OCI-LY7 (cell line): Measurements from ENCODE around the gene LGR6.

ENCODE experiments used
- EZH2phosphoT487 ChIP-seq: fragments of 200-600 bp; sonication (generic); IDR thresholded peaks from 2 replicates; pipeline ENCODE4 v1.6.1; 2018; ENCODE audit warnings: low read depth, borderline replicate concordance, mild to moderate bottlenecking, mixed run types, antibody characterized with exemption, low read length, moderate library complexity, mixed read lengths
- TF ChIP-seq, protein P1 (sequence below): fragments of 200-600 bp; sonication (generic); conservative IDR thresholded peaks from 2 replicates; pipeline ENCODE4 v1.5.1; 2014; ENCODE audit warnings: mild to moderate bottlenecking, antibody characterized with exemption, low read length, moderate library complexity, mixed read lengths

DNA sequence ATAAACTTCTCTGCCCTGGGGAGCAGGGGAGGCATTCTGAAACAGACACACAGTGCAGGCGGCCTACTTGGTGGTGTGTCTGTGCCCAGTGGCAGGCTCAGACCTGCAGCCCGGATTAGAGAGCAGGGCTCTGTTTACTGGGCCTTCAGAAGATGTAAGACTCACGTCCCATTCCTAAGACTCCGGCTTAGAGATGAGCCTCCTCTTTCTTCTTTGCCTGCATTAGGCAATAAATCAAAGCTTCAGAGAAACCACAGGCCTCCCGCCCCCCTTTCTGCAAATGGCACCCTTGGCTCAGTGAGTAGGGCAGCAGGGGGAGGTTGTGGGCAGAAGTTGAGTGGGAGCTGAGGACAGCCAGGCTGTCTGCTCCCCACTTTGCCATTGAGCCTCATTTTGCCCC lies 35.8 kb downstream of the LGR6 start:
- TF ChIP-seq, protein P1, sequence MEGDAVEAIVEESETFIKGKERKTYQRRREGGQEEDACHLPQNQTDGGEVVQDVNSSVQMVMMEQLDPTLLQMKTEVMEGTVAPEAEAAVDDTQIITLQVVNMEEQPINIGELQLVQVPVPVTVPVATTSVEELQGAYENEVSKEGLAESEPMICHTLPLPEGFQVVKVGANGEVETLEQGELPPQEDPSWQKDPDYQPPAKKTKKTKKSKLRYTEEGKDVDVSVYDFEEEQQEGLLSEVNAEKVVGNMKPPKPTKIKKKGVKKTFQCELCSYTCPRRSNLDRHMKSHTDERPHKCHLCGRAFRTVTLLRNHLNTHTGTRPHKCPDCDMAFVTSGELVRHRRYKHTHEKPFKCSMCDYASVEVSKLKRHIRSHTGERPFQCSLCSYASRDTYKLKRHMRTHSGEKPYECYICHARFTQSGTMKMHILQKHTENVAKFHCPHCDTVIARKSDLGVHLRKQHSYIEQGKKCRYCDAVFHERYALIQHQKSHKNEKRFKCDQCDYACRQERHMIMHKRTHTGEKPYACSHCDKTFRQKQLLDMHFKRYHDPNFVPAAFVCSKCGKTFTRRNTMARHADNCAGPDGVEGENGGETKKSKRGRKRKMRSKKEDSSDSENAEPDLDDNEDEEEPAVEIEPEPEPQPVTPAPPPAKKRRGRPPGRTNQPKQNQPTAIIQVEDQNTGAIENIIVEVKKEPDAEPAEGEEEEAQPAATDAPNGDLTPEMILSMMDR: no peak
- TF ChIP-seq EZH2phosphoT487: no peak
